ENCODE data around the gene SVEP1.

SVEP1 gene

DNA sequence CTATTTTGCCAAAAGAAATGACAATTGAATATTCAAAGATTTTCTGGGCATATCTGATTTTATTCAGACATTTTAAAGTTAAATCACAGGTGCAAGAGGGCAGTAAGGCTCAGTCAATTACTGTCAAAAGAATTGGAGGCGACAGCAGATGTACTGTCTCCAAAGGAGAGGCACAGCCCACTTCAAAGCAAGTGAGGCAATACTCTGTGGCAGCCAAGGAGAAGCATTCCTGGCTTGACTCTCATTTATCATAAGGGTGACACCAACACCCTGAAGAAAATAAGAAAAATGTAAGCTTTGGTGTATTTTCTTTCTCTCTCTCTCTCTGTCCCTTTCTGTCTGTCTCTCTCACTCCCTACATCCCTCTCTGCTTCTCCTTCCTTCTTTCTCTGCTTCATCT lies 93.3 kb downstream of the SVEP1 start:
- H3K27ac ChIP-seq (ENCODE audit: low read depth, low read length): no peak overlapping the region
- no peaks in the 10 kb centered on the region for H3K36me3 ChIP-seq (ENCODE audit: low read length)
- H3K9ac ChIP-seq (ENCODE audit: low read length): no peak overlapping the region
- H3K9me2 ChIP-seq (replicated peaks; ENCODE audit: insufficient read depth, low read length): no peaks in the 10 kb centered on the region
- no peaks in the 10 kb centered on the region for H3K27me3 ChIP-seq (ENCODE audit: low read length)
- TF ChIP-seq, protein P1, sequence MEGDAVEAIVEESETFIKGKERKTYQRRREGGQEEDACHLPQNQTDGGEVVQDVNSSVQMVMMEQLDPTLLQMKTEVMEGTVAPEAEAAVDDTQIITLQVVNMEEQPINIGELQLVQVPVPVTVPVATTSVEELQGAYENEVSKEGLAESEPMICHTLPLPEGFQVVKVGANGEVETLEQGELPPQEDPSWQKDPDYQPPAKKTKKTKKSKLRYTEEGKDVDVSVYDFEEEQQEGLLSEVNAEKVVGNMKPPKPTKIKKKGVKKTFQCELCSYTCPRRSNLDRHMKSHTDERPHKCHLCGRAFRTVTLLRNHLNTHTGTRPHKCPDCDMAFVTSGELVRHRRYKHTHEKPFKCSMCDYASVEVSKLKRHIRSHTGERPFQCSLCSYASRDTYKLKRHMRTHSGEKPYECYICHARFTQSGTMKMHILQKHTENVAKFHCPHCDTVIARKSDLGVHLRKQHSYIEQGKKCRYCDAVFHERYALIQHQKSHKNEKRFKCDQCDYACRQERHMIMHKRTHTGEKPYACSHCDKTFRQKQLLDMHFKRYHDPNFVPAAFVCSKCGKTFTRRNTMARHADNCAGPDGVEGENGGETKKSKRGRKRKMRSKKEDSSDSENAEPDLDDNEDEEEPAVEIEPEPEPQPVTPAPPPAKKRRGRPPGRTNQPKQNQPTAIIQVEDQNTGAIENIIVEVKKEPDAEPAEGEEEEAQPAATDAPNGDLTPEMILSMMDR (IDR thresholded peaks at IDR 0.05; ENCODE audit: insufficient read depth, low read length, poor library complexity, severe bottlenecking): no peak
- no peak for TF ChIP-seq EZH2phosphoT487 (conservative IDR thresholded peaks at IDR 0.05; ENCODE audit: low read length)
- H2AFZ ChIP-seq (ENCODE audit: low read depth, low read length, severe bottlenecking): no peak overlapping the region
- no peaks in the 10 kb centered on the region for H4K20me1 ChIP-seq (ENCODE audit: low read depth, low read length)
- H3K9me3 ChIP-seq (ENCODE audit: insufficient read depth, low read length): no peaks in the 10 kb centered on the region
- H3F3A ChIP-seq (ENCODE audit: insufficient read depth): no peaks in the 10 kb centered on the region
- no peak overlapping the region for H3K4me2 ChIP-seq (ENCODE audit: low read depth, low read length, poor library complexity, severe bottlenecking)
- no peaks in the 10 kb centered on the region for H3K79me2 ChIP-seq (ENCODE audit: insufficient read depth, low read length)
- H3K4me3 ChIP-seq (ENCODE audit: insufficient read depth, low read length, poor library complexity, severe bottlenecking): no peak overlapping the region

DNA sequence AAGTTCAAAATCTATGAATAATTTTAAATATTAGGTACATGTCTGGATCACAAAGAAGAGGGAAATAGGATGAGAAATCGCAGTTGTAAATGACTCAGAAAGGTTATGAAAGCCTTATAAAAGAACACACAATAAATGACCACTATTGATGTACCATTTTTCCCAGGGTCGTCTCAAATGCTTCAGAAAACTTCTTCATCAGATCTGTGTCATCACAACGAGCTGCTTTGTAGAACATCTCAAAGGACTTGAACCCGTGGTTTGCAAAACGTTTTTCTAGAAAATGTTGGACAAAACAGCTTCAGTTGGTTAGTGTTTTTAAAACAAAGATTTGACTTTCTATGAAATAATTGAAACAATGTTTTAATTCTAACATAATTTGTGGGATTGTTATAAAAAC lies 100.1 kb downstream of the SVEP1 start:
- Histone ChIP-seq H3K27me3 (ENCODE audit: low read length) (0 out of 2 replicates have a peak, but pooled peaks cover 3% of the 10 kb centered on the region), H3K79me2 (ENCODE audit: insufficient read depth, low read length) (no peaks in the 10 kb centered on the region), H4K20me1 (ENCODE audit: low read depth, low read length) (no peaks in the 10 kb centered on the region), H2AFZ (ENCODE audit: low read depth, low read length, severe bottlenecking) (no peak overlapping the region), H3K9me3 (ENCODE audit: insufficient read depth, low read length) (no peaks in the 10 kb centered on the region), H3K36me3 (ENCODE audit: low read length) (no peaks in the 10 kb centered on the region), H3K4me2 (ENCODE audit: low read depth, low read length, poor library complexity, severe bottlenecking) (no peak overlapping the region), H3K9ac (ENCODE audit: low read length) (no peak overlapping the region), H3K4me3 (ENCODE audit: insufficient read depth, low read length, poor library complexity, severe bottlenecking) (no peak overlapping the region), H3F3A (ENCODE audit: insufficient read depth) (no peaks in the 10 kb centered on the region), H3K27ac (ENCODE audit: low read depth, low read length) (no peak overlapping the region), H3K9me2 (replicated peaks; ENCODE audit: insufficient read depth, low read length) (no peaks in the 10 kb centered on the region)
- TF ChIP-seq, protein P1 (IDR thresholded peaks at IDR 0.05; ENCODE audit: insufficient read depth, low read length, poor library complexity, severe bottlenecking): no peak
- TF ChIP-seq EZH2phosphoT487 (conservative IDR thresholded peaks at IDR 0.05; ENCODE audit: low read length): no peak

DNA sequence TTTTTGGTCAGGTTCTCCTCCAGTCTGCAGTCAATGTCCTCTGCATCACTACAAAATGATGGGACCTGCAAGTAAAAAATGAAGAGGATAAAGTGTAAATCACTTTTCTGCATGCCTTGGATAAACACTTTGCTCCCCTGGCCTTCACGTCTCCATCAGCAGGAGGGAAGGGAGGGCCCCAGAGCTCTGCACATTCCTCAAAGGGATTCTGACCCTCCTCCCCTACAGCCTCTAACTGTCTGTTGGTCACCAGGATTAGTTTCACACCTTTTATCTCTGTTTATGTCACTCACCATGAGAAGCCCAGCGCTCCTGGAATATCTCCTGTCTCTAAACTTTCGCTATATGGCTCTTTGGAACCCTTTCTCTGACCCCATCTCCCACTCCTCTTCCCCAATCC lies 103.3 kb downstream of the SVEP1 start:
- Histone ChIP-seq H3K9me2 (replicated peaks; ENCODE audit: insufficient read depth, low read length) (no peaks in the 10 kb centered on the region), H3K27ac (ENCODE audit: low read depth, low read length) (no peak overlapping the region), H3K9me3 (ENCODE audit: insufficient read depth, low read length) (no peaks in the 10 kb centered on the region), H3F3A (ENCODE audit: insufficient read depth) (no peaks in the 10 kb centered on the region), H3K4me2 (ENCODE audit: low read depth, low read length, poor library complexity, severe bottlenecking) (no peak overlapping the region), H2AFZ (ENCODE audit: low read depth, low read length, severe bottlenecking) (no peak overlapping the region), H3K79me2 (ENCODE audit: insufficient read depth, low read length) (no peaks in the 10 kb centered on the region), H3K36me3 (ENCODE audit: low read length) (no peaks in the 10 kb centered on the region), H3K9ac (ENCODE audit: low read length) (no peak overlapping the region), H3K4me3 (ENCODE audit: insufficient read depth, low read length, poor library complexity, severe bottlenecking) (no peak overlapping the region), H3K27me3 (ENCODE audit: low read length) (0 out of 2 replicates have a peak, but pooled peaks cover 3% of the 10 kb centered on the region), H4K20me1 (ENCODE audit: low read depth, low read length) (no peaks in the 10 kb centered on the region)
- TF ChIP-seq EZH2phosphoT487 (conservative IDR thresholded peaks at IDR 0.05; ENCODE audit: low read length): no peak
- TF ChIP-seq, protein P1 (IDR thresholded peaks at IDR 0.05; ENCODE audit: insufficient read depth, low read length, poor library complexity, severe bottlenecking): no peak
